ENCODE measurements around the gene TSSC4. TPM values are rescaled to one million over a fixed set of nuclear protein-coding genes. Genes with fewer than 3 reads are reported as not detected.

TSSC4 gene
- total RNA-seq, 2 donors from 2014 or later = 50.6 to 52.2 TPM

DNA sequence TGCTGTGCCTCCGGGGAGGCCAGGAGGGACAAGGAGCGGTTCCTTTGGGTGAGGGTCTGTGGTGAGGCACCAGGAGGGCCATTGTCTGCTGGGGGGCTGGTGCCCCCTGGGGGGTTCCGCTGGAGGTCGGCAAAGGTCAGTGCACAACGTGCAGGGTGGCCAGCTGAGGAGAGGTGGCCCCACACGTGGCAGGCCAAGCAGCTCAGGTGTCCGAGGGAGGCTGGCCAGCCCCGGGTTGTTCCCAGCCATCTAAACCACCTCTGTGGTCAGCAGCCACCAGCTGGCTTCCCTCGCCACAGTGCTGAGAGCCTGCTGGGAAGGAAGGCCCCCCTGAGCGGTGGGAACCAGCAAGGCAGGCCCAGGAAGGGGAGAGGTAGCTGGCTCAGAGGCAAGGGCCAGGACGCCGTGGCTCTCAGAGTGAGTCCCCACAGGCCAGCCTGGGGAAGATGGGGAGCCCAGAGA lies 4.2 kb downstream of the TSSC4 start:
- Mint-ChIP-seq H3K36me3 (ENCODE audit: insufficient read depth in 2 of 2) (no peaks in the 10 kb centered on the region), H3K9me3 (no peaks in the 10 kb centered on the region), H3K4me1 (ENCODE audit: low read depth) (peaks cover 14% of the 10 kb centered on the region), H3K27me3 (ENCODE audit: low read depth) (no peaks in the 10 kb centered on the region), H3K4me3 (no peak overlapping the region), H3K27ac (no peak overlapping the region)
- ATAC-seq (replicated peaks in 1 of 2) = no peak
- DNase-seq = no peak

DNA sequence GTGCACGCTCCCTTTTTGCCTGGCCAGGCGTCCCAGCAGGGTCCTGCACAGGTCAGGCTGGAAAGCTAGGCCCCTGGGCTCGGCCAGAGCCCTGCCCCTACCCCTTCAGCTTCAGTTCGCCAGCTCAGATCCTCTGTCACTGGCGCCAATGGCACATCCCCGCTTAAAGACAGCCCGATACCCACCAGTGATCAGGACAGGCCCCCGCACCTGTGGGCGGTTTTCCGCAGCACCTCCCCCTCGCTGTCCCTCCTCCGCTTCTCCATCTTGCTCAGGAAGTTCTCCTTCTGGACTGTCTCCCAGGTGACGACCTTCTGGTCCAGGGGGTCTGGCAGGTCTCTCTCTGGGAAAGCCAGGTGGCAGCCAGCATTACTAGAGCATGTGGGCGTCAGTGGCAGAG lies 5.9 kb downstream of the TSSC4 start:
- Mint-ChIP-seq H3K4me3 (no peak overlapping the region), H3K27ac (no peak overlapping the region), H3K36me3 (ENCODE audit: insufficient read depth in 2 of 2) (no peaks in the 10 kb centered on the region), H3K27me3 (ENCODE audit: low read depth) (no peaks in the 10 kb centered on the region), H3K9me3 (no peaks in the 10 kb centered on the region), H3K4me1 (ENCODE audit: low read depth) (peaks cover 10% of the 10 kb centered on the region)
- ATAC-seq (replicated peaks in 1 of 2) = no peak
- DNase-seq = no peak

GRCh38 chr11:2406878-2407410 lies 6.4 kb downstream of the TSSC4 start:
- H3K9me3 Mint-ChIP-seq = no peaks in the 10 kb centered on the region
- no peaks in the 10 kb centered on the region for H3K27me3 Mint-ChIP-seq (ENCODE audit: low read depth)
- H3K4me1 Mint-ChIP-seq (ENCODE audit: low read depth) = peaks cover 5% of the 10 kb centered on the region
- no peak for ATAC-seq (replicated peaks in 1 of 2)
- no peak for DNase-seq
- no peak overlapping the region for H3K27ac Mint-ChIP-seq
- H3K4me3 Mint-ChIP-seq = no peak overlapping the region
- H3K36me3 Mint-ChIP-seq (ENCODE audit: insufficient read depth in 2 of 2) = no peaks in the 10 kb centered on the region

DNA sequence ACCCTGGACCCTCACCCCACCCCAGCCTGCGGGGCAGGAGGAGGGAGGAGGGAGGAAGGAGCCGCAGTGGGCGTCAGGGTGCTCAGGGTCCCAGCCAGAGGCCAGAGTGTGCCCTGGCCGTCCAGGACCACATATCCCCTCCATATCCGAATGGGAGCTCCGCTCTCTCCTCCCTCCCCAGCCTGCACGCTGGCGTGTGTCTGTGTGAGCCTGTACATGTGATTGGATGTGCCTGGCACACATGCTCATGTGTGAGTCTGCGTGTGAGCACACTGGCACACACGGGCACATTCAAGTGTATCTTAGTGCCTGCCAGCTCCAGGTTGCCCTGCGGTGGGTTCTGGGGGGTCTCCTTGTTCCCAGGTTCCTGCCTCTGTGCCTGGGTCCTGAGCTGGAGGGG lies 8.1 kb downstream of the TSSC4 start:
- DNase-seq (no peak), ATAC-seq (replicated peaks in 1 of 2) (no peak)
- Mint-ChIP-seq H3K36me3 (ENCODE audit: insufficient read depth in 2 of 2) (no peaks in the 10 kb centered on the region), H3K4me1 (ENCODE audit: low read depth) (no peaks in the 10 kb centered on the region), H3K9me3 (no peaks in the 10 kb centered on the region), H3K4me3 (no peak overlapping the region), H3K27me3 (ENCODE audit: low read depth) (no peaks in the 10 kb centered on the region), H3K27ac (no peak overlapping the region)

GRCh38 chr11:2409126-2409525 lies 8.6 kb downstream of the TSSC4 start:
- ATAC-seq (replicated peaks in 1 of 2) (no peak), DNase-seq (no peak)
- Mint-ChIP-seq H3K4me3 (no peak overlapping the region), H3K27me3 (ENCODE audit: low read depth) (no peaks in the 10 kb centered on the region), H3K36me3 (ENCODE audit: insufficient read depth in 2 of 2) (no peaks in the 10 kb centered on the region), H3K27ac (no peak overlapping the region), H3K4me1 (ENCODE audit: low read depth) (no peaks in the 10 kb centered on the region), H3K9me3 (no peaks in the 10 kb centered on the region)

- no peaks in the 10 kb centered on the region for H3K36me3 Mint-ChIP-seq (ENCODE audit: insufficient read depth in 2 of 2)
- no peak for ATAC-seq (replicated peaks in 1 of 2)
- H3K4me1 Mint-ChIP-seq (ENCODE audit: low read depth) = no peaks in the 10 kb centered on the region
- H3K9me3 Mint-ChIP-seq = no peaks in the 10 kb centered on the region
- no peak overlapping the region for H3K4me3 Mint-ChIP-seq
- no peak for DNase-seq
- H3K27me3 Mint-ChIP-seq (ENCODE audit: low read depth) = no peaks in the 10 kb centered on the region
- H3K27ac Mint-ChIP-seq = no peak overlapping the region
These were observed 9.3 kb downstream of the TSSC4 start for GRCh38 chr11:2409611-2410468.

DNA sequence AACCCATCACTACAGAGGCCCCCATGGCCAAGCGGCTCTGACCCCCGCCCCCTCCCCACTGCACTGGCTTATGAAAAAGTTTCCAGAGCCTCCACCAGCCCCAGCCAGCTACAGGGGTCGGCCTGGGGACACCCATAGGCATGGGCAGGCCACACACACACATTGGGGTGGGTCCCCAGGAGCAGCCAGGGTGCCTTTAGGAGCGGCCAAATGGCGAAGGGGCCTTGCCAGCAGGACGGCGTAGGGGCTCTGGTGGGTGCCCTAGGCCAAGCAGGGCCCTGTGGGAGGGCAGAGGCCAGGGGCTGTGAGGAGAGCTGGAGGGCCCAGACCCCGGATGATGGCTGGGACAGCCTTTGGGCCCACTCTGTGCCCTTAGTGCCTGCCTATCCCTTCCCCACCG lies 10.1 kb downstream of the TSSC4 start:
- ATAC-seq (replicated peaks in 1 of 2) = no peak

GRCh38 chr11:2411446-2412305 lies 11.1 kb downstream of the TSSC4 start:
- ATAC-seq (replicated peaks in 1 of 2) (no peak), DNase-seq (no peak)
- Mint-ChIP-seq H3K9me3 (no peaks in the 10 kb centered on the region), H3K4me3 (no peak overlapping the region), H3K27me3 (ENCODE audit: low read depth) (no peaks in the 10 kb centered on the region), H3K27ac (no peak overlapping the region), H3K36me3 (ENCODE audit: insufficient read depth in 2 of 2) (no peaks in the 10 kb centered on the region), H3K4me1 (ENCODE audit: low read depth) (no peaks in the 10 kb centered on the region)

More for the DNA sequence above, 10.1 kb downstream of the TSSC4 start:
- DNase-seq = no peak
- Mint-ChIP-seq H3K4me1 (ENCODE audit: low read depth) (no peaks in the 10 kb centered on the region), H3K27ac (no peak overlapping the region), H3K4me3 (no peak overlapping the region), H3K36me3 (ENCODE audit: insufficient read depth in 2 of 2) (no peaks in the 10 kb centered on the region), H3K9me3 (no peaks in the 10 kb centered on the region), H3K27me3 (ENCODE audit: low read depth) (no peaks in the 10 kb centered on the region)

DNA sequence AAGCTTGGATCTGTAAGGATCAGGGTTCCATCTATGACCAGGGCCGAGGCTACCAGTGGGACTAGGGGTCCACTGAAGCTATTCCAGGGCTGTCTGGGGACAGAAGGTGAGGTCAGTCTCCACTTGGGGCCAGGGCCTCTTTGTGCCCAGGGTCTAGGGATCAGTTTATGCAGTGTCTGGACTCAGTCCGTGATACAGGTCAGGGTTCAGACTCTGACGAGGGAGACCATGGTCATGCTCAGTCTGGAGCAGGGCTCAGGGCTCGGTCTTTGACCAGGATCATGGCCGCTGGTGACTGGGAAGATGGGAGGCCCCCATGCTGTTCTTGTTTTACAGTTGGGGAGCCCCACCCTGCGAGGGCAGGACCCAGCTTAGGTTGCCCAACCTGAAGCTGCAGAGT lies 11.8 kb downstream of the TSSC4 start:
- DNase-seq = no peak
- H3K27ac Mint-ChIP-seq = no peak overlapping the region
- H3K27me3 Mint-ChIP-seq (ENCODE audit: low read depth) = no peaks in the 10 kb centered on the region

DNA sequence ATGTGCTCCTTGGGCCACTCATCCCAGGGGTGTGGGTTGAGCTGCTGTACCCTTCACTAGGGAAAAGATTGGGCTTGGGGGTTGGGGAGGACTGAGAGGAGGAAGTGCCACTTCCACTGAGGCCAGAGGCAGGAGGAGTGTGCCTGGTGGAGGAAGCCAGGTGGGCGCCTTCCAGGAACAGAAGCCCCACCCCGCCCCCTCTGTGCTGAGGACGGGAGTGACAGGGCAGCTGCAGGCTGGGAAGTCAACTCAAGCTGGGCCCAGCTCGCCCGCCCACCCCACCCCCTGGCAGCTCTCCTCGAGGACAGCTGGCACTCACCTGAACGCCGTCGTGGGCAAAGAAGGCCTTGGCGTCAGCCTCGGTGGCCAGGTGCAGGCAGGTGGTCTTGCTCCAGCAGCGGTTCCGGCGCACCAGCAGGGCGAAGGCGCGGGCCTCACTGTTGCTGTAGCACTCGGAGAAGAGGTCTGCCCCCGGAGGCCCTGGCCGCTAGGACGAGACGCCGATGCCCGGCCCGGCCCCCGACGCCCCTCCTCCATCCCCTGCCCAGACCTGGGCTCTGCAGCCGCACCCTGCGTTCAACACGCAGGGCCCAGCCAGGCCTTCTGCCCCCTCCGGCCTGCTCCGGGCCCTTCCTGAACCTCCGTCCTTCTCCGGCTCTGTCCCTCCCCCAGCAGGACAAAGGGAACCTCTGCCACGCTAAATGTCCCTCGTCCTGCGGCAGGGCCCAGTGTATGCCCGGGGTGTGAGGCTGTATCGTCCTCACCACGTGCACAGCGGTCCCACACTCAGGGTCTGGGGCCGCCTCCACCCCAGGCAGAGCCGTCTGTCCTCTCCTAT lies 13.4 kb downstream of the TSSC4 start:
- H3K9me3 Mint-ChIP-seq = no peaks in the 10 kb centered on the region
- DNase-seq (no peak), ATAC-seq (replicated peaks in 1 of 2) (no peak)
- H3K27me3 Mint-ChIP-seq (ENCODE audit: low read depth) = no peaks in the 10 kb centered on the region
- no peaks in the 10 kb centered on the region for H3K4me1 Mint-ChIP-seq (ENCODE audit: low read depth)
- H3K4me3 Mint-ChIP-seq = no peak overlapping the region
- H3K36me3 Mint-ChIP-seq (ENCODE audit: insufficient read depth in 2 of 2) = no peaks in the 10 kb centered on the region
- H3K27ac Mint-ChIP-seq = no peak overlapping the region

More for the DNA sequence above, 11.8 kb downstream of the TSSC4 start:
- ATAC-seq (replicated peaks in 1 of 2) = no peak
- Mint-ChIP-seq H3K9me3 (no peaks in the 10 kb centered on the region), H3K4me1 (ENCODE audit: low read depth) (no peaks in the 10 kb centered on the region), H3K4me3 (no peak overlapping the region), H3K36me3 (ENCODE audit: insufficient read depth in 2 of 2) (no peaks in the 10 kb centered on the region)

- DNase-seq = no peak
- Mint-ChIP-seq H3K27me3 (ENCODE audit: low read depth) (no peaks in the 10 kb centered on the region), H3K4me1 (ENCODE audit: low read depth) (no peaks in the 10 kb centered on the region), H3K4me3 (no peak overlapping the region), H3K36me3 (ENCODE audit: insufficient read depth in 2 of 2) (no peaks in the 10 kb centered on the region), H3K9me3 (no peaks in the 10 kb centered on the region), H3K27ac (no peak overlapping the region)
- no peak for ATAC-seq (replicated peaks in 1 of 2)
These were observed 14.1 kb downstream of the TSSC4 start for GRCh38 chr11:2414616-2415015.

DNA sequence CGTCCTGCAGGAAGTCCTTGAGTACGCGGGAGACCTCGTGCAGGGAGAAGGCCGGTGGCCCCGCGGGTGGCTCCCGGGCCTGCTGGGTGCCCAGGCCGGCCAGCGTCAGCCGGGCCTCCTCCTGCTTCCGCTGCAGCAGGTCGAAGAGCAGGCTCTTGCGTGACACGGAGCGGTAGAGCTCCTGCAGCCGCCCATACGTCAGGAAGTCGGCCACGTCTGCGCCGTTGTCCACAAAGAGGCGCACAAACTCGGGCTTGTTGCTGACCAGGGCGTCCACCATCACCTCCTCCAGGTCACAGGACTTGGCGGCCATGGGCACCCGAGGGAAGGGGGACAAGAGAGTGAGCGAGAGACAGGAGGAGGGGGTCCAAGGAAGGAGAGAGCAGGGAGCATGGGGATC lies 14.6 kb downstream of the TSSC4 start:
- Mint-ChIP-seq H3K27me3 (ENCODE audit: low read depth) (no peaks in the 10 kb centered on the region), H3K36me3 (ENCODE audit: insufficient read depth in 2 of 2) (no peaks in the 10 kb centered on the region), H3K9me3 (no peaks in the 10 kb centered on the region), H3K4me3 (no peak overlapping the region), H3K4me1 (ENCODE audit: low read depth) (no peaks in the 10 kb centered on the region), H3K27ac (no peak overlapping the region)
- no peak for DNase-seq
- ATAC-seq (replicated peaks in 1 of 2) = no peak
